Measurements from ENCODE around the gene MYRIP. TPM values are rescaled to one million over a fixed set of nuclear protein-coding genes. Genes with fewer than 3 reads are reported as not detected.
"Not testable (repeated sequence)": the region's sequence is repeated elsewhere in the genome, so short reads cannot be mapped to it uniquely, and the experiment has no call there.

MYRIP gene
- total RNA-seq, 1 donor from 2014 or later, result not detected

DNA sequence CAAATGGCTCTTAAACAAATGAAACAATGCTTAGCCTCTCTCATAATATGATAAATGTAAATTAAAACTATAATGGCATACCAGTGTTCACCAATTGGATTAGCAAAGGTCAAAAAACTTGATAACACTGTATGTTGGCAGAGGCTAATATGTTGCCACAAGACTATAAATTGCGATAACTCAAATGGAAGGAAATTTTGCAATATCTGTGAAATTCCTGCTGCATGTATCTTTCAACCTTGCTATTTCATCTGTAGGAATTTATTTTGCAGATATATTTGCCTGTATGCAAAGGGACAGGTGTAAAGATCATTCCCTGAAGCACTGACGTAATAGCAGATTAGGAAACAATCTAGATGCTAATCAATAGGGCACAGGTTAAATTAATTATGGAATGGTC, 308.7 kb downstream of the MYRIP start:
- no peak overlapping the region for H3K4me3 Mint-ChIP-seq
- intact Hi-C loops (cut with micrococcal nuclease), result no loop called here
- no peaks in the 10 kb centered on the region for H3K36me3 Mint-ChIP-seq (ENCODE audit: low read depth)
- DNase-seq, result no peak
- H3K9me3 Mint-ChIP-seq, result no peaks in the 10 kb centered on the region
- H3K27ac Mint-ChIP-seq, result no peak overlapping the region
- H3K4me1 Mint-ChIP-seq, result no peaks in the 10 kb centered on the region
- peaks cover 7% of the 10 kb centered on the region for H3K27me3 Mint-ChIP-seq

DNA sequence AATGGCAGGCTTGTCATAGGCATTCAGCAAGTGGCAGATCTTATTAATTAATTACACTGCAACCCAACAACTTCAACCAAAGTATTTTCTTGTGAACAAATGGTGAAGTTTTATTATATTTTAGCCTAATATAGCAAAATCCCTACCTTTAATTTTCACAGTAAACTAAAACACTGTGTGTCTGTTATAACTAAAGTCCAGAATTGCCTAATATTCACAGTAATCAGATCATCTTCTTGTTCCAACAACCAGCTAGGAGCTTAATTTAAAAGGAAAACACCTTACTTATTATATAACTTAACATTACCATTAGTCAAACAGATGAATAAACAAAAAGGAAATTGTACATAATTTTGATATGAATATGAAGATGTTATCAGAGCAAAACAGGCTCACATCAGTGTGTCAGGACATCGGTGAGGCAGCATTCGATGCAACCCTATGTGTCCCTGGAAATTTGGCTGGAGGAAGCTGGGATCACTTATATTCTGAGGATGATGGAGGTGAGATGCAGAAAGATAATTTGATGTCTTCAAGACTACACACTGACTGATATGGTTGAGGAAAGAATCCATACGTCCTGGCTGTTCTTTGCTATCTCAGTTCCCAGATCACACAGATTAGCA, 310.8 kb downstream of the MYRIP start:
- Mint-ChIP-seq H3K27me3 (peaks cover 7% of the 10 kb centered on the region), H3K36me3 (ENCODE audit: low read depth) (no peaks in the 10 kb centered on the region), H3K4me1 (no peaks in the 10 kb centered on the region), H3K4me3 (no peak overlapping the region), H3K27ac (no peak overlapping the region), H3K9me3 (no peaks in the 10 kb centered on the region)
- intact Hi-C loops (cut with micrococcal nuclease), result no loop called here
- no peak for DNase-seq

DNA sequence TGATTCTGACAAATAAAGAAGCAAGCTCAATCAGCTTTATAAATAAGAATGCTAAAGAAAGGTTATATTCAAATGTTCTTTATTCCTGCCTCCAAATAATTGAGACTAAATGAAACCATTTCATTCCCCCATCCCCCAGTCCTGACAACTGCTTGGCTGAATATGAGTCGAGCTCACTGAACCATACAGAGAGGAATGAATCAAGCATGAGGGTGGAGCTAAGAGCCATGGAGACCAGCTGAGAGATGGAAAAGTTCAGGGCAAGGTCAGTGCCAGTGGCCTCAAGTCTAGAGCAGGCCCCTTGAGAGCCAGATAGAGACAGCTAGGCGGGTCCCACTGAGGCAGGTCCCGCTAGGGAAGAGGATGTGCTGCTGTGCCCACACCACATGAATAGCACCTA, 311.4 kb downstream of the MYRIP start:
- intact Hi-C loops (cut with micrococcal nuclease), result no loop called here
- Mint-ChIP-seq H3K36me3 (ENCODE audit: low read depth) (no peaks in the 10 kb centered on the region), H3K9me3 (no peaks in the 10 kb centered on the region), H3K27me3 (peaks cover 7% of the 10 kb centered on the region), H3K4me3 (no peak overlapping the region), H3K4me1 (no peaks in the 10 kb centered on the region), H3K27ac (no peak overlapping the region)
- no peak for DNase-seq

DNA sequence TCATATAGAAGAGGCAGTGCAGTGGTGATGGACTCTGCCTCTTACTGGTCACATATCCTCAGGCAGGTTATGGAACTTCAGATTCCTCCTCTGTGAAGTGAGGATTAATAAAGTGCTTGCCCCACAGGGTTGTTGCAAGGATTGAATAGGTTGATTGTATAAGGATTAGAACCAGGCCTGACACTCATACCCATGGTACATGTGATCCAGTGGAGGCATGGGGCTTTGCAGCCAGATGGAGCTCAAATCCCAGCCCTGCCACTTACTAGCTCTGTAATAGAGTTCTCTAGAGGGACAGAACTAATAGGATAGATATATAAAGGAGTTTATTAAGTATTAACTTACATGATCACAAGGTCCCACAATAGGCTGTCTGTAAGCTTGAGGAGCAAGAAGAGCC, 315.5 kb downstream of the MYRIP start:
- H3K27ac Mint-ChIP-seq, result no peak overlapping the region

DNA sequence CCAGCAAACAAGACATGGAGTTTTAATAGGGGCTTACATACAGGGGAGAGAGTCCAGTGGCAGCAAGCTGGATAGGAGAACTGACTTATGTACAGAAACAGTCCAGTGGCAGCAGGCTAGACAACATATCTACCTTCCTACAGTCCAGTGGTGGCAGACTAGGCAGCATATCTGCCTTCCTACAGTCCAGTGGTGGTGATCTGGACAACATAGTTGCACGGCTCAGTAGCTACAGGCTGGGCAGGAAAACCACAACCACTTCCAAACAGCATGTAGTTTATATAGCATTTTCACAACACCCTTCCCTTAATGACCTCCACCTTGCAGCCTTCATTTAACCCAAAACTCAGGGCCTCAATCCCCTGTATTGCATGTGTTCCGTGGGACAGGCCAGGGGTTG, 318.8 kb downstream of the MYRIP start:
- DNase-seq, result no peak
- H3K4me1 Mint-ChIP-seq, result no peaks in the 10 kb centered on the region
- no peaks in the 10 kb centered on the region for H3K27me3 Mint-ChIP-seq
- intact Hi-C loops (cut with micrococcal nuclease), result no loop called here
- no peak overlapping the region for H3K4me3 Mint-ChIP-seq
- H3K9me3 Mint-ChIP-seq, result no peaks in the 10 kb centered on the region
- H3K36me3 Mint-ChIP-seq (ENCODE audit: low read depth), result no peaks in the 10 kb centered on the region
- H3K27ac Mint-ChIP-seq, result no peak overlapping the region

More for the DNA sequence above, 315.5 kb downstream of the MYRIP start:
- Mint-ChIP-seq H3K4me1 (no peaks in the 10 kb centered on the region), H3K9me3 (no peaks in the 10 kb centered on the region), H3K4me3 (no peak overlapping the region), H3K27me3 (no peaks in the 10 kb centered on the region), H3K36me3 (ENCODE audit: low read depth) (no peaks in the 10 kb centered on the region)
- DNase-seq, result no peak
- intact Hi-C loops (cut with micrococcal nuclease), result no loop called here

DNA sequence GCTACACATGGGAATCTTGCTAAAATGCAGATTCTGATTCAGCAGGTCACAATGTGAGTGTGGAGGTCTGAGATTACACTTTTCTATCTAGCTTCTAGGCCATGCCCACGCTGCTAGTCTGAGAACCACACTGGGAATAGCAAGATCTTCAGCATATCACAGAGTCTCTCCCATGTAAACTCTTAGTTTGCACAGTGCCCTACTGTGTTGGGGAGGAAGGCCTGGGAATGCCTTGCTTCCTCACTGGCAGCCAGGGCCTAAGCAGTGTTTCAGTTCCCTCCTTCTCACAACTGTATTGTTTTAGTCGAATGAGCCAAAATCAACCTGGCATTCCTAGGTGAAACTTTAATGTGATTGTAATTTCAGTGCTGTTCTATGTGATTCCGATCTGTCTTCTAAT, 320.1 kb downstream of the MYRIP start:
- Mint-ChIP-seq H3K4me3 (no peak overlapping the region), H3K4me1 (no peaks in the 10 kb centered on the region), H3K27ac (no peak overlapping the region), H3K27me3 (no peaks in the 10 kb centered on the region), H3K36me3 (ENCODE audit: low read depth) (no peaks in the 10 kb centered on the region), H3K9me3 (peaks cover 3% of the 10 kb centered on the region)
- no peak for DNase-seq
- intact Hi-C loops (cut with micrococcal nuclease), result no loop called here

GRCh38 chr3:40129981-40130380, 320.6 kb downstream of the MYRIP start:
- H3K4me1 Mint-ChIP-seq, result no peaks in the 10 kb centered on the region
- H3K4me3 Mint-ChIP-seq, result no peak overlapping the region
- no peaks in the 10 kb centered on the region for H3K36me3 Mint-ChIP-seq (ENCODE audit: low read depth)
- H3K9me3 Mint-ChIP-seq, result peaks cover 3% of the 10 kb centered on the region
- H3K27me3 Mint-ChIP-seq, result no peaks in the 10 kb centered on the region
- no peak for DNase-seq
- intact Hi-C loops (cut with micrococcal nuclease), result no loop called here
- H3K27ac Mint-ChIP-seq, result no peak overlapping the region

DNA sequence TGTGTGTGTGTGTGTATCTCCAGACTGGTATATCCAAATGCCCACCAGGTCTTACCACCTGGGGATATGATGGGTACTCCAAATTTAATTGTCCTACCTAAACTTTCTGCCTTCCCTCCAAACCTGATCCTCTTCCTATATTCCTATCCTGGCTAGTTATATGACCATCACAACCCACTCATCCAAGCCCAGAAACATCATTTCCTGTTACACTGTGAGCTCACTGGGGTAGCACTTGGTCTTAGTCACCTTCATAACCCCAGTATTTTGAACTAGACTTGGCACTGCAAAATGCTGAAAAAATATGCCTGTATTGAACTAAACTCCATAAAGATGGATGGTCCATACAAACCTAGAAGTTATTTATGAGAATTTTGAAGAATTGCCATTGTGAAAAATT, 321.3 kb downstream of the MYRIP start:
- Mint-ChIP-seq H3K36me3 (ENCODE audit: low read depth) (no peaks in the 10 kb centered on the region), H3K27me3 (no peaks in the 10 kb centered on the region), H3K9me3 (peaks cover 3% of the 10 kb centered on the region), H3K4me1 (no peaks in the 10 kb centered on the region), H3K27ac (no peak overlapping the region), H3K4me3 (no peak overlapping the region)
- intact Hi-C loops (cut with micrococcal nuclease), result no loop called here
- no peak for DNase-seq

GRCh38 chr3:40133886-40134575, 324.6 kb downstream of the MYRIP start:
- H3K4me3 Mint-ChIP-seq; H3K36me3 Mint-ChIP-seq (ENCODE audit: low read depth); DNase-seq; H3K27me3 Mint-ChIP-seq; H3K4me1 Mint-ChIP-seq; H3K27ac Mint-ChIP-seq; intact Hi-C loops (cut with micrococcal nuclease); H3K9me3 Mint-ChIP-seq: not testable (repeated sequence)

DNA sequence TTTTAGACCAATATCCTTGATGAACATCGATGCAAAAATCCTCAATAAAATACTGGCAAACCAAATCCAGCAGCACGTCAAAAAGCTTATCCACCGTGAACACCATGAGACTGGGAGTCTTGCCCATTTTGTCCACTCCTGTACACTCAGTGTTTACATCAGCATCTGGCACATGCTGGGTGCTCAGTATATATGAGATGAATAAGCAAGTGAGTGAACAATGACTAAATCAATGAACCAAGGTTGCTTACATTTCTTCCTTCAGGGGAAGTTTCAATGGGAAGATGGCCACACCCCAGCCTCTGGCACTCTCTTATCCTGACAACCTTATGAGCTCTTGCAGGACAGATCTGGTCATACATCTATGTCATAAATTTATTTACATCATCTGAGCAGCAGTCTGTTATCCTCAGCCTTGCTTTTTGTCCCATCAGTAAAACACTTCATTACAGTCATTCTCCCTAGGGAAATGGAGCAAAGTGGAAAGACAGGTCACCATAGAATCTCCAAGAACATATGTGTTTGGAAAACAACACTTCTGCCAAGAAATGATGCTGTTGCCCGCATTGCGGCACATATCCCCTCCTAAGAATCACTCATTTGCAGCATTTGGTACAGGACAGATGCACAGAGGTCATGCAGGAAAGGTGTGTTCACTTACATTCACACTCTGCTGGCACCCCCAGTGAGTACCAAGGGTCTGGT, 328.3 kb downstream of the MYRIP start:
- Mint-ChIP-seq H3K36me3 (ENCODE audit: low read depth) (no peaks in the 10 kb centered on the region), H3K27ac (no peak overlapping the region), H3K9me3 (peaks cover 3% of the 10 kb centered on the region), H3K4me1 (no peaks in the 10 kb centered on the region), H3K4me3 (no peak overlapping the region), H3K27me3 (no peaks in the 10 kb centered on the region)
- DNase-seq, result no peak
- intact Hi-C loops (cut with micrococcal nuclease), result no loop called here

- Mint-ChIP-seq H3K27me3 (no peaks in the 10 kb centered on the region), H3K4me1 (no peaks in the 10 kb centered on the region), H3K36me3 (ENCODE audit: low read depth) (no peaks in the 10 kb centered on the region), H3K4me3 (no peak overlapping the region), H3K27ac (no peak overlapping the region), H3K9me3 (no peaks in the 10 kb centered on the region)
- intact Hi-C loops (cut with micrococcal nuclease), result no loop called here
- DNase-seq, result no peak
Measured at GRCh38 chr3:40143283-40144090, 334.1 kb downstream of the MYRIP start.

- Mint-ChIP-seq H3K36me3 (ENCODE audit: low read depth) (no peaks in the 10 kb centered on the region), H3K27ac (no peak overlapping the region), H3K9me3 (no peaks in the 10 kb centered on the region), H3K4me1 (no peaks in the 10 kb centered on the region), H3K27me3 (no peaks in the 10 kb centered on the region), H3K4me3 (no peak overlapping the region)
- DNase-seq, result no peak
- intact Hi-C loops (cut with micrococcal nuclease), result no loop called here
Measured at GRCh38 chr3:40148827-40149226, 339.4 kb downstream of the MYRIP start.

GRCh38 chr3:40152482-40153133, 343.2 kb downstream of the MYRIP start:
- H3K27me3 Mint-ChIP-seq, result no peaks in the 10 kb centered on the region
- intact Hi-C loops (cut with micrococcal nuclease), result no loop called here
- no peak overlapping the region for H3K27ac Mint-ChIP-seq
- no peaks in the 10 kb centered on the region for H3K9me3 Mint-ChIP-seq
- H3K36me3 Mint-ChIP-seq (ENCODE audit: low read depth), result no peaks in the 10 kb centered on the region
- no peak overlapping the region for H3K4me3 Mint-ChIP-seq
- H3K4me1 Mint-ChIP-seq, result no peaks in the 10 kb centered on the region
- no peak for DNase-seq

Data from activated CD4-positive, alpha-beta T cell treated with anti-CD3 and anti-CD28 coated beads, Interleukin-2, amount 10 ng/mL, durations not matched to agents 24 days and 14 days (primary cell).